M059J (cell line): ENCODE measurements around the gene ANKRD33. TPM values are rescaled to one million over a fixed set of nuclear protein-coding genes. Genes with fewer than 3 reads are reported as not detected.

ENCODE experiments used
- DNase-seq: peaks from one replicate; pipeline ENCODE4 v3.0.0-alpha.2; 2012; ENCODE audit warnings: low read depth
- total RNA-seq: library from RNA; depleted of rRNA; stranded (reverse); fragments of >200 nt; shearing (Covaris generic); gene quantifications from 2 replicates; pipeline ENCODE4 v1.2.3, GENCODE V29; 2014

Gene ANKRD33
- total RNA-seq, 1 experiment from 2014 or later, result not detected

DNA sequence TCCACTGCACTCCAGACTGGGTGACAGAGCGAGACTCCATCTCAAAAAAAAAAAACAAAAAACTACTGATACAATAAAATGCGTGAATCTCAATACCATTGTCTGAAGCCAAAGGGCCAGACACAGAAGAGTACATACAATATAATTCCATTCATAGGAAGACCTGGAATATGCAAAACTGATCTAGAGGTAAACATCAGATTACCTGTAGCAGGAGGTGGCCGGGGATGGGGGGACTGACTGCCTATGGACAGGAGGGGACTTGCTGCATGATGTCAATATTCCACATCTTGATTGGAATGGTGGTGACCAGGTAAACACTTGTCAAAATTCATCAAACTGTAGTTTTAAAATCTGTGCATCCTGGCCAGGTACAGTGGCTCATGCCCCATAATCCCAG, 26.9 kb upstream of the ANKRD33 start:
- DNase-seq, result no peak

- no peak for DNase-seq
Observed at GRCh38 chr12:51862947-51863346, 25.0 kb upstream of the ANKRD33 start.

GRCh38 chr12:51863363-51863932, 24.5 kb upstream of the ANKRD33 start:
- peak; percentile 43 for DNase-seq

GRCh38 chr12:51863933-51864832, 23.7 kb upstream of the ANKRD33 start:
- peak; percentile 44 for DNase-seq

DNA sequence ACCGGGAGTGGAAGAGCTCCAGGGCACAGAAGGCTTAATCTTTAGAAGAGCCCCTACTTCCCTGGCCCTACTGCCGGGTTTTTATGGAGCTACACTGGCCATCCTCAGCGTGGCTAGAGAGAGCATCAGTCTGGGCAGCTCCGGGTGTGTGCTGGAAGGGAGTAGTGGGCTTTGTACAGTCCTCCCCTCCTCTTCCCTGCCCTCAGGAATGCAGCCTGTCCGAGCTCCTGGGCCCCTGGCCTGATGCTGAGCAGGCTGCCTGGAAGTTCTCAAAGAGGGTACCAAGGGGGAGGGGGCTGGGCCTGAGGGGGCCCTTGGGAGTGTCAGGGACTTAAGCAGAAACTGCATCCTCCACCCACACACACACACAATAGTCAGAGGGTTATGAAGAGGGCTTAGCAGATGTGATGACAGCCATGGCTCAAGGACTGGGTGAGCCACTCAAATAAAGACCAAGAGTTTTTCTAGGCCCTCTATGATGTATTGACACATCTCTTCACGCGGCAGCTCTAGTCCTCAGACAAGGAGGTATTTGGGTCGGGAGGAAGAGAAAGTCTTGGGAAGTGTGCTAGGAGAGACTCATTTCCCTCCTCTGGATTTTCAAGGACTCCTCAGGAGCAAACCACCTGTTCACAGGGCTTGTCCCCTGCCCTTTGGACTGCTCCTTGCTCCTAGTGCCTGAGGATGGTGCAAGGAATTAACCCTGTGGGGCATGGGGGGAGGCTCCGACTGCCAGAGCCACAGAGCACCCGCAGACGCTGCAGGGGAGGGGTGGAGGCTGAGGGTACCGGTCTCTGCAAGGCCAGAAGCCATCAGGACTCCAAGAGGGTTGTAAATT, 22.9 kb upstream of the ANKRD33 start:
- no peak for DNase-seq

GRCh38 chr12:51865757-51866270, 22.1 kb upstream of the ANKRD33 start:
- DNase-seq, result no peak

GRCh38 chr12:51866324-51866723, 21.6 kb upstream of the ANKRD33 start:
- DNase-seq, result no peak

DNA sequence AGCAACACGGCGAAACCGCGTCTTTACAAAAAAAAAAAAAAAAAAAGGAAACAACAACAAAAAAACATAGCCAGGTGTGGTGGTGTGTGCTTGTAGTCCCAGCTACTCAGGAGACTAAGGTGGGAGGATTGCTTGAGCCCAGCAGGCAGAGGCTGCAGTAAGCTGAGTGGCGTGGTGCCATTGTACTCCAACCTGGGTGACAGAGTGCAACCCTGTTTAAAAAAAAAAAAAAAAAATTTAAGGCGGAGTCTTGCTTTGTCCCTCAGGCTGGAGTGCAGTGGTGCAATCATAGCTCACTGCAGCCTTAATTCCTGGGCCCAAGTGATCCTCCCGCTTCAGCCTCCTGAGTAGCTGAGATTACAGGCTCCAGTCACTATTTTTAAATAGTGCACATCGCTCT, 21.1 kb upstream of the ANKRD33 start:
- no peak for DNase-seq

DNA sequence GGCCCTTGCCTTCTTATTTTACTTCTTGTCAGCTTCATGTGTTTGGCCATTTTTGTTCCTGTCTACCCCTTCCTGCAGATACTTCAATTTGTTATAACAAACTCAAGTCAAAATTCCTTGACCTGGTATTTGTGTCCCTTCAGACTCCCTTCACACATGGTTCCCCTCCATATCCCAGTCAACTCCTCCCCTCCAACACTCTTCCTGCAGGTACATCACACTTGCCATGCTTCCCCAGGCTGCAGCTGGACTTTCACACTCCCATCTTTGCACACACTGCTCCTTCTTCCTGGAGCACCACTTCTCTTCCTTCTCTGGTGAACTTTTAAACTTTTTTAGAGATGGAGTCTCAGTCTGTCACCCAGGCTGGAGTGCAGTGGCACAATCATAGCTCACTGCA, 20.5 kb upstream of the ANKRD33 start:
- DNase-seq, result no peak

GRCh38 chr12:51867796-51868428, 20.0 kb upstream of the ANKRD33 start:
- DNase-seq, result no peak

GRCh38 chr12:51868821-51869495, 18.9 kb upstream of the ANKRD33 start:
- no peak for DNase-seq

GRCh38 chr12:51869496-51869865, 18.4 kb upstream of the ANKRD33 start:
- DNase-seq, result no peak

- no peak for DNase-seq
Observed at GRCh38 chr12:51869931-51870330, 18.0 kb upstream of the ANKRD33 start.

DNA sequence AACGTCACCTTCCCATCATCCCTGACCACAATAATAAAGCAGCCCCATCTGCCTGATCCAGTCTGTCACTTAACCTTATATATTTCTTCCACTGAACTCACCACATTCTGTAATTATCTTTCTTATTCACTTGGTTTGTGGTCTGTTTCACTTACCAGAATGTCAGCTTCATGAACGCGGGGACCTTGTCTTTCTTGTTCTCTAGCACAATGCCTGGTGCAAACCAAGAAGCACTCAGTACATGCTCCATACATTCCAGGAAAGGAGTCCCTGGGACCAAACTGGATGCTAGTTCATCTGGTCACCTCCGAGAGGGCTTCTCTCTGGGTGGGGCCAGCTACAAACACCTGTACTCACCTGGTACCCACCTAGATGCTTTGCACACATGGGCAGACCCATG, 17.4 kb upstream of the ANKRD33 start:
- DNase-seq, result no peak

GRCh38 chr12:51871126-51871525, 16.8 kb upstream of the ANKRD33 start:
- no peak for DNase-seq

DNA sequence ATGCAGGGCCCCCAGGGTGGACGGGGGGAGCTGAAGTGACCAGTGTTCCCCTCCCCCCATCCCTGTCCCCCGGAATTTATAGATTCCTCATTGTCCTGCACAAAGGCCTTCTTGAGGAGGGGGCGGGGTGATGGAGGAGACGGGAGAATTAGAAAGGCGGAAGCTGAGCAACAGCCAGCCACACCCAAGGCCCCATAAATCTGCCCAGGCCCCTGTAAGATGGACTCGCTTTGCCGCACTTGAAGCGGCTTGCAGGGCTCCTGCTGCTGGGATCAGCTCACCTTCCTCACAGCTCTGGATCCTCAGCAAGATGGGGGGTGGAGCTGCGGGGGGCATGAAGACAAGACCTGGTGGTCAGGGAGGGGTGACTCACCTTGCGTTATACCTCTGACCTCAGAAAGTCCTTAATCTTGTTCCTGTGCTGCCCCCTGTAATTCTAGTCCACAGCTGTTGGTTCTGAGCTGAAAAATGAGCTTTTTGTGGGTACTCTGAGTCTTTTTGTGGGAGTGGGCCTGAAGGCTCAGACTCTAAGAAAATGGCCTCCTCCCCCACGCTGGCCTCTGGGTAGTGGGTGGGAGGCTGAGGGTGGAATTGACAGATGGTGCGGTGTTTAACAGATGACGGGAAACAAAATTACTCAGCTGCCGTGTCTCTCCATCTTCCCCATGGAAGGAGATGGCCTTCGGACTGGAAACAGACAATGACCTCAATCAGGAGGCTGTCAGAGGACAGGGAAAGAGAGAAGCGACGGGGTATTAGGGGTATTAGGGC, 15.8 kb upstream of the ANKRD33 start:
- no peak for DNase-seq

DNA sequence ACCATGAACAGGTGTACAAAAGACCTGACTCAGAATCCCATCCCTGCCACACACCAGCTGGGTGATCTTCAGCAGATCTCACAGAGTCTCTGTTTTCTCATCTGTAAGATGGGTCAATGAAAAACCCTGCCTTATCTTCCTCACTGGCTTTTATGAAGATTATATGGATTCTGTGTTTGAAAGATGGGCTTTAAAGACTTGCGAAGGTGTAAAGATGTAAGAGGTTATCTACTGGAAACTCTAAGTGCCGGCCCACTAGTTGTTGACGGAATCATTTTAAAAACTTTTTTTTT, 15.3 kb upstream of the ANKRD33 start:
- DNase-seq, result no peak

- no peak for DNase-seq
Observed at GRCh38 chr12:51873251-51873994, 14.5 kb upstream of the ANKRD33 start.

DNA sequence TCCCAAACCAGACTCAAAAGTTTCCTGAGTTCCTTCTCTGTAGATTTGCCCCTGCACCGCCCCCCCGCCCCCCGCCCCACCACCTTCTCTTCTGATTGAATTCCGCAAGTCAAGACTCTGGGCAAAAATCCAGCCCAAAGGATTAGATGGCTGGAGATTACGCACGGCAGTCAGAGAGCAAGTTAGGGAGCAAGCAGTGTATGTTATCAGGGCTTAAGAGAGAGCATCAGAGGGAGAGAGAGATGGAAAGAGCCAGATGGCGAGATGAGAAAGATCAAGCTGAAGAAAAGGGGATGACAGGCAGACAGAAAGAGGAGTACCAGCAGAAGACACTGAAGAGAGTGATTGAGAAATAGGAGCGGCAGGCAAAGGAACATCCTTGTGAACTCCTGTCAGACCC, 13.9 kb upstream of the ANKRD33 start:
- DNase-seq, result peak; percentile 32

DNA sequence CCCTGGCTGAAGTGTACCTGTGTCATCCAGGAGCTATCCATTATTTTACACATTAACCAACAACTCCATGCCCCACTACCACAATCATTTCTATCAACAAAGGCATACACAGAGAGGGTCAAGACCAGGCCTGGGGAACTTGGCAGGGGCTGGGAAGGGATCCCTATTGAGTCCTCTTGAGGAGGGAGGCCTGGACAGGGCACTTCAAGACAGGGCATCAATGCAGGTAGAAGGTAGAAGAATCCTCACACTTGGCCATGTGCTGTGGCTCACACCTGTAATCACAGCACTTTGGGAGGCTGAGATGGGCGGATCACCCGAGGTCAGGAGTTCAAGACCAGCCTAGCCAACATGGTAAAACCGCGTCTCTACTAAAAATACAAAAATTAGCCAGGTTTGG, 13.4 kb upstream of the ANKRD33 start:
- DNase-seq, result no peak
